NCI-H2227 treated with DMSO at 0.1 percent for 48 hours (cell line): Measurements from ENCODE around the gene MAP4K5.

Experiments
- DNase-seq: peaks from one replicate; lab custom pipeline; 2025; lab: John Stamatoyannopoulos, UW

The MAP4K5 gene

GRCh38 chr14:50399251-50400032, 132.9 kb downstream of the MAP4K5 start:
- no peak for DNase-seq

GRCh38 chr14:50398189-50398580, 134.2 kb downstream of the MAP4K5 start:
- DNase-seq = peak; percentile 15

- no peak for DNase-seq
Measured at GRCh38 chr14:50397390-50398188, 134.8 kb downstream of the MAP4K5 start.

- DNase-seq = peak; percentile 61
Measured at GRCh38 chr14:50396631-50397389, 135.6 kb downstream of the MAP4K5 start, which contains the start of gene CDKL1. CDKL1 (minus strand) TSS chr14:50396881; CDS start chr14:50395868, 1,013 bp downstream.

- DNase-seq = no peak
Measured at GRCh38 chr14:50395448-50395847, 136.9 kb downstream of the MAP4K5 start.

- DNase-seq = no peak
Measured at GRCh38 chr14:50394713-50395112, 137.7 kb downstream of the MAP4K5 start.

- DNase-seq = no peak
Measured at GRCh38 chr14:50389668-50390441, 142.5 kb downstream of the MAP4K5 start.

- peak; percentile 47 for DNase-seq
Measured at GRCh38 chr14:50388256-50388931, 144.0 kb downstream of the MAP4K5 start.

- no peak for DNase-seq
Measured at GRCh38 chr14:50387548-50387947, 144.8 kb downstream of the MAP4K5 start.

GRCh38 chr14:50383618-50384225, 148.6 kb downstream of the MAP4K5 start:
- DNase-seq = no peak

GRCh38 chr14:50381823-50382287, 150.5 kb downstream of the MAP4K5 start:
- no peak for DNase-seq

- DNase-seq = no peak
Measured at GRCh38 chr14:50381008-50381407, 151.4 kb downstream of the MAP4K5 start.

- no peak for DNase-seq
Measured at GRCh38 chr14:50380455-50380854, 151.9 kb downstream of the MAP4K5 start.

GRCh38 chr14:50379563-50379962, 152.8 kb downstream of the MAP4K5 start:
- DNase-seq = no peak

GRCh38 chr14:50377550-50378085, 154.8 kb downstream of the MAP4K5 start:
- DNase-seq = no peak

- DNase-seq = no peak
Measured at GRCh38 chr14:50375760-50376159, 156.6 kb downstream of the MAP4K5 start.

GRCh38 chr14:50373959-50374358, 158.4 kb downstream of the MAP4K5 start:
- no peak for DNase-seq

- DNase-seq = no peak
Measured at GRCh38 chr14:50371546-50371945, 160.8 kb downstream of the MAP4K5 start.
